CD4-positive, alpha-beta T cell treated with Interleukin-15 for 1 hour (primary cell): Measurements from ENCODE around the gene C8B.

ENCODE experiments used
- DNase-seq: peaks from one replicate; pipeline ENCODE4 v3.0.0-alpha.2; 2020

Gene C8B

DNA sequence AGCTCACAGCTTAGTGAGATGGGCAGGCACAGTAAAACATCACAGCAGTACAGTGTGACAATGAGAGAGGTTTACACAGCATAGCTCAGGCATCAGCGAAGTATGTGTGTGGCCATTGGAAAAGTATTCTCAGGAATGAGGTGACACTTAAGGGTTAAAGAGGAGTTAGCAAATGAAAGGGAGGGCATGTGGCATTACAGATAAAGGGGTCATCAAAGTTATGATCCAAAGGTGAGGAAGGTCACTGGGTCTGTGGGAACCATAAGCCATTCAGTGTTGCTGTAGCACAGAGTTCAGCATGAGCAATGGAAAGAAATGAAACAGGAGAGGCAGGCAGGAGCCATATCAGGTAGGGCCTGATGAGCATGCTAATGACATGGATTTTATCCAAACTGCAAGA, 4.5 kb upstream of the C8B start:
- DNase-seq: no peak

DNA sequence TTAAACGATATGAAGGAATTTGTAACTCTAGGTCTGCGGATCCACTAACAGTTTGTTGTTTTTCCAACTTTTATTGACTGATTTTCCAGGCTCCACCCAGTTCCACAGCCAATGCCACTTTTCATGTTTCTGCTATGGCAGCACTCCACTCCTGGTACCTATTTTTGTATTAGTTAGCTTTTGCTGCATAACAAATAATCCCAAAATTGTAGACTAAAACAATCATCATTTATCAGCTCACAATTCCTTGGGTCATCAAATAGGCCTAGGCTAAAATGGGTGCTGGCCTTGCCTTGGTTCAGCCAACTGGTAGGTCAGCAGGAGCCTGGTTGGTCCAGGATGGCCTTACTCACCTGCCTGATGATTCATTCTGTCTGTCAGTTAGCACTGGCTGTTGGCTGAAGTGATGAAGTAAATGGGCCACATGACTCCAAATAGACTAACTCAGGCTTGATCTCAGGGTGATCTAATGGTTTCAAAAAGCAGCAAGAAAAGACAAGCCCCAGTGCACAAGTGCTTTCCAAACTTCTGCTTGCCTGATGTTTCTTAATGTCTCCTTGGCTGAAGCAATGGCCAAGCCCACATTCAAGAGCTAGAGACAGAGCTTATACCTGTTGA, 3.2 kb upstream of the C8B start:
- no peak for DNase-seq

DNA sequence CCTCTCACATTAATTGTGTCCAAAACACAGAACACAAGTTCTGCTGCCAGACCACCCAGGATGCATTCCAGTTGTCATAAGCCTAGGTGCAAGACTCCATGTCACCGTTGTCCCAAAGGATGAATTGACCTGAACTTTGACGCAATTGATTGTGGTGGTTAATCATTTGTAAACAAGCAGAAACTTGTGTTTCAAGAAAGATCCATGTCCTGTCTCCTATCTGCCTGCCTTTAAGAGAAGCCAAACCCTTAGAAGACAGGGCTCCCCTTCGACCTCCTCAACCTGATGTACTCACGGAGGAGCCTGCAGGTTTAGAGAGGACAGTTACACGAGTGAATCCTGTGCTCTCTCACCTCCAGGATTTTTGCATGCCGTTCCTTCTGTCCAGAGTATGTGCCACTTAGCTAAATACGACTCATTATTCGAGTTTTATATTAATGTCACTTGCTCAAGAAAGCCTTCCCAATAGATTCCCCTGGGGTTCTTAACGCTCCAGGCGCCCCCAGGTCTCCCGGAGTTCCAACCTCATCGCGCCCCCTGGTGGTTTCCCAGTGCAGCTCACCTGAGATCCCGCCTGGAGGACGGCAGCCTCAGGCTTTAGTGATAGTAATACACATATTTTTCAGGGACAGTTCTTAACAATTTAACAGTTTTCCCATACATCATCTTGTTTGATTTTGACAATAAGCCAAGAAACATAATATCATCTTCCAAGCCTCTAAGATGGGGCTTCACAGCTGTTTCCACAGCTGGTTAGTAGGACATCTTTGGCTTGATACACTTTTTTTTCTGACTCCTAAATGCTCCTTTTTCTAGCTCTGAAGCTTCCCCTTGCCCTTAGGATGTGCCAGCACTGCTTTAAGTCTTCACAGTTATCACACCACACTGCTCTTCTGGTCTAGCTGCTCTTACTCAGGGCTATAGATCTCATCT, 2.4 kb upstream of the C8B start:
- DNase-seq: no peak

DNA sequence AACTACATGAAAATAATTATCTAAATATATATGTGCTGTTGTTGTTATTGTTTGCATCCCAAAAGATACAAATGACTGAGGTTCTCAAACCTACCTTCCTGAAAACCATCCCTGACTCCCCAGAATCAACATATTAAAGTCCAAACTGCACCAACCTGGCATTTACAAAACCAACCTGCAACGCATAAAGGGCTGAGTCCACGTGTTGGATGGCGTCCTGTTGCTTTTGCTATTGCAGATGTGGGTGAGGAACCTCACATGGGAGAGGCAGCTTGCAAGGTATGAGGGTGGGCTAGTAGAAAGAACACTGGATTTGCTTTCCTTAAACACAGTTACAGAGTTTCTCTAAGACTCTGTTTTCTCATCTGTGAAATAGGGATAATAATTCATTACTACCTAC, 1.5 kb upstream of the C8B start:
- no peak for DNase-seq

DNA sequence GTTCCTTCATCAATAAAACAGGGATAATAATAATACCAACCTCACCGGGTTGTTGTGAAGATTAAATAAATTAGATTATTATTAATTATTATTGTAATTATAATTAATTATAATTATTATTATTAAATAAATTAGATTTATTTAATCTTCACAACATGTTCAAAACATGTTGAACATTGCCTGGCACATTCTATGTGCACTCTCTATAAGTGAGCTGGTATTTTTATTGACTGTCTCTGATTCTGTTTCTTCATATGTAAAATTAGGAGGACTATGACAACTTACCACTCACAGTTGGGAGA, 834 bp upstream of the C8B start:
- no peak for DNase-seq

DNA sequence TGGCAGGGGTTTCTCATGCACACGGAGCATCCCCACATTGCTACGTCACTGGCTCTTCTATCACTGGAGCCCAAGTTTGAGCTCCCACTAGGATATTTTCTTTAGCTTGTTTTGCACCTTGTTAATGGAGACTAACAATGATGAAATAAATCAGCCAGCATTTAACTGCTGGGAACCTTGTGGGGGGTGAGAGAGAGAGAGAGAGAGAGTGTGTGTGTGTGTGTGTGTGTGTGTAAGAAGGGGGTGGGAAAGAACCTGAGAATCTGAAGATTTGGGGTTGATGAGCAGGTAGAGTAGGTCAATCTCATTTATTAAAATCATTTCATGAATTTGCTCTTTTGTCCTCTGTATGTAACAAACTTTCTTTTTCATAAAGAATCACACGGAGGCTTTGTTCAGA, 624 bp downstream of the C8B start:
- no peak for DNase-seq

DNA sequence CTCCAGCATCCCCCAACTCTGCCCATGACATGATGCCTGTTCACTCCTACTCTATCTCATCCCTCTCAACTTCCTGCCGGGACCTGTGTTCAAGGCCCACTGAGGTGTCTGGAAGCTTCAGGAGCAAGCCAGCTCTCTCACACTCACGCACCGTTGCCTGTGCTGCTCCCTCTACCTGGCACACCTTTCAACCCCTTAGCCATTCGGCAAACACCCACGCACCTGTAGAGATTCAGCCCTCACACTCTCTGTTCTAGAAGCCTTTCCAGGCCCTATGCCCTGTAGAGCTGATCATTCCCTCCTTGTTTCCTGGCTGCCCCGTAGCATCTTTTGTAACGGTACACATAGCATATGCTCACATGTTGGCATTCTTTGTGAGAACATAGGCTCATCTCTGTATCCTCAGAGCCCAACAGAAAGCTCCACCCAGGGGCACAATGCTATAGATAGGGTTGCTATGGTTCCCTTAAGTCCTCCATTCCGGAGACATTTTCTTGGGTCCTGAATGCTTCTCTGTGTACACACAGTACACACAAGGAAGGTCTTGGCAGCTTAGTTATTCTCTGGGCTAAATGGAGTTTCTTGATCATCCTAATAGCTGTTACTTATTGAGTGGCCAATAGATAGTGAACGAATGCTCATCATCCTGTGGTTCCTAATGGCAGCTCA, 1.3 kb downstream of the C8B start:
- no peak for DNase-seq

DNA sequence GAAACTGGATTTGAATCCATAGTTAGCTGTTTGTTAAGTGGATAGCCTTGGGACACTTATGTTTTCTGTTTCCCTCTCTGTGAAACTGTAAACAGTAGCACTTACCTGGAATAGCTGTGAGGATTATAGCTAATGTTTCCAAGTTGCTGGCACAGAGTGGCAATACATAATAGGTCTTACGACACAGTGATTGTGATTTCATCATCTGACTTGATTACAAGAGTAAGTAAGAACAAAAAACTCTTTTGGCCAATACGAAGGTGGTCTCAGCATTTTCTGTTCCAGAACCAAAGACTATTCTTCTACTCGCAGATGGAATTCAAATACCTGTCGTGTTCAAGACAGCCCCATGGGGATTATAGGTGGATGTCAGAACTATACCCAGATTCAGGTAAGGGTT, 2.1 kb downstream of the C8B start:
- DNase-seq: no peak

DNA sequence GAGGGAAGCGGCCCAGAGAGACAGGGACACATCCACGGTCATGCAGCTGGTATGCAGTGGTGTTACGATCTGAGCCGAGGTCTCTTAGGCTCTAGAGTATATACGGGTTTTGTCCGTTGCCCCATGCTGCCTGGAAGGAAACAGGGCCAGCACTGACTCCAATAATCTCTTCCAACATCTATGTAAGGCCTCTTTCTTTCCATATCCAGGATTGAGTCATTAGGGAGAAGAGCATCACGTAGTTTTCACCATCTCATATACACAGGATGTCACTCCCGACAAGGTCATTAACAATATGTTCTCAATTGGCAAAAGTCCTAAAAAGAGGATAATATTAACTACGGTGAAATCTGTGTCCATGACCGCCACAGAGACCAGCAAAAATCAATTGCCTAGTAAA, 4.4 kb downstream of the C8B start:
- no peak for DNase-seq

DNA sequence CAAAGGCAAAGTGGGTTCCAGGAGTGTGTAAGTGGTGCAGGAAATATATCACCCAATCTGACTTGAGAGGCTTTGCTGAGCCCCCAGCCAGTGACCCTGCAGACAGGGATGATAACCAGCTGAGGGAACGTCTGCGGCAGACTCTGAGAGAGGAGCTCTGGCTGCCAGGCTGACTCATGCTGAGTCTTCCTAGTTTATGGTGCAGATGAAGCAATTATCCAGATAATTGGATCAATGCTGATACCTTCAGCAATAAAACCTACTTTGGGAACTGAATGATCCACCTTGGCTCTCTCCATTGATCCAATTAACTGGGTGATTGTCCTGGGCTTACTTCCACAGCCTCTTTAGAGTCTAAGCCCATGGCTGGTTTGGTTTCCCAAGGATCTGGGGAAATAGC, 7.3 kb downstream of the C8B start:
- no peak for DNase-seq

DNA sequence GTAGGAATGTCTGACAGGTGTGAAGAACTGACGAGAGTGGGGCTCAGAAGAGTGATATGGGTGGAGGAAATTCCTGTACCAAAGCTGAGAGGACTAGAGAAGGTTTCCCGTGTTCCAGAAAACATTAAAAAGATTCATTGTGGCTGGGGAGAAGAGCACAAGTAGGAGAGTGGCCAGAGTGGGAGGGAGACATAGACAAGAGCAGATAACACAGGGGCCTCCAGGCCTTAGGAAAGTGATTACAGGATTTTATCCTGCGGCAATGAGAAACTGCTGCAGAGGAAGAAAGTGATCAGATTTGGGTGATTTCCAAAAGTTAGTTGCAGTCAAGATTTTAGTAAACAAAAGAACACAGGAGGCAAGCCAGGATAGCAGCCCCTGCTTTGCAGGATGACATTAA, 7.9 kb downstream of the C8B start:
- no peak for DNase-seq

DNA sequence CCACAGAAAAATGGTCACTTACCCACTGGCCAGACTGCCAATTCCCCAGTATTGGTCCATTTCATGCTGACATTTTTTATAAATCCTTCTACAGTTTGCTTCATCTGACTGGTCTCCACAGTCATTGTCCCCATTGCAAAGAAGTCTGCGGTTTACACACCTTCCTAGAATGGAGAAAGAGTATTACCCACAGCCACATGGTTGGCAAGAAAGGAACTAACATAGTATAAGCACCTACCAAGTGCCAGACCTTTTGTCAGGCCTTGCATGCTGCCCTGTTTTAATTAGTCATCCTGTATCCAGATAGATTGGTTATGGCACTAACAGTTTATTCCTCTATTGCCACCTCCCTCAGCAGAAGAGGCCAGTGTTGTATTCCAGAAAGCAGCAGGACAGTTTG, 11.2 kb downstream of the C8B start:
- DNase-seq: no peak

DNA sequence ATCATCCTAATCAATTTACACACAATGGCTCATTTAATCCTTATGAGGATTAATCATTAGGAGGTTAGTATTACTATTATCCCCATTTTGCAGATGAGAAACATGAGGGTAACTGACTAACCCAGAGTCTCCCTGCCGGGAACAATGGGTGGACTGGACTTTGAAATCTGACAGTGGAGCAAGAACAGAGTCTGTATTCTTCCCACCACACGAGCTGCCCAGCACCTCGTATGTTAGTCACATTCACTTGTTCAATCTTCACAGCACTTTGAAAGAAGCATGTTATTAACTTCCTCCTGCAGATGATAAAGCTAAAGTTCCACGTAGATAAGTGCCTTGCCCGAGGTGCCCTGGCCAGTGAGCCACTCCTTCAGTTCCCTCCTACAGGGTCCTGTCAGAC, 12.4 kb downstream of the C8B start:
- no peak for DNase-seq

DNA sequence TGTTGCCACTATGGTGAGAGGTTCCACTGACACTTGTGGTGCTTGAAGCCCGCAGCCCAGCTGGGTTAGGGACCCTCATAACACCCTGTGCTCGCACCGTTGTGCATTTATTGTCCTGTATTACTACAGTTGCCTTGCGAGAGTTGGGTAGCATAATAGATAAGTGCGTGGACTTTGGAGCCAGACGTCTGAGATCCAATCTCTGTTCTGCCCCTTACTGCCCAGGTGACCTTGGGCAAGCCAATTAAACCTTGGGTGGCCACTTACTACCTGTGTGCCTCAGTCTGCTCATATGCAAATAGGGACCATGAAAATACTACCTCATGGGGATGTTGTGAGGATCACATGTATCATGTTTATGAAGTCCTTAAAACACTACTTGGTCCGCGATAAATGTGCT, 13.3 kb downstream of the C8B start:
- DNase-seq: no peak

DNA sequence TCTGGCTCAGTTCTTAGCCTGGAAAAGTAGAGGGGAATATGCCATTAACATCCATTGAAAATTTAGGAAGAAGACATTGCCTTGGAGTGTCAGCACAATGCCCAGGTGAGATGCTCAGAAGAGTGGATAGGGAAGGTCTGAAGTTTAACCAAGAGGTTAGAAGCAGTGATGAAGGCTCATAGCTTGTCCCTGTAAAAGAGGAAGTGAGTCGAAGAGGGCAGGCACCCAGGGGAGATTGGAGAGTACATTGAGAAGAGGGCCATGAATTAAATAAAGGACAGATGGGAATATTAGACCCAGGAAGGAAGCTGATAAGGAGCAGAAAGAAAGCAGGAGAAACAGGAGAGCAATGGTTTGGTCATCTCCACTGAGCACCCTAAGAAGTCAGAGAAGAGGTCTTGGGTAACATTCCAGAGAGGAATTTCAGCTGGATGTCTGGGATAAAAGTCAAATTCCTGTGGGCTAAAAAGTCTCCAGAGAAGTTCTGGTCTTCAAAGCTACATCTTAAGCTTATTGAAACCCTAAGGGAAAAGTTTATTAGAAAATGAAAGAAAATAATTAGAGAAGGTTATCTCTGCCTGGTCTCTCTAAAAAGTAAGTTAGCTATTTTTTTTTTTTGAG, 17.3 kb downstream of the C8B start:
- DNase-seq: no peak

DNA sequence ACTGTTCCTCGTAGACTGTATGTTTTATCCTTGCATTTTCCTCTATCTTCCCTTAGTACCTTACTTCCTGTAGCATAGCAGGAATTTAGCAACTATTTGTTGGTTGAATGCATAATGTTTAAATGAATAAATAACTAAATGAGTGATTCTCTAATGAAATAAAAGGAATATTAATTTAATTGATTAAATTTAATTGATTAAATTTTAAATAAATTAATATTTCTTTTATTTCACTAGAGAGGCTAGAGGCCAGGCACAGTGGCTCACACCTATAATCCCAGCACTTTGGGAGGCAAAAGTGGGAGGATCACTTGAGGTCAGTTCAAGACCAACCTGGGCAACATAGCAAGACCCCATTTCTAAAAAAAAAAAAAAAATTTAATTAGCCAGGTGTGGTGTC, 25.8 kb downstream of the C8B start:
- no peak for DNase-seq

DNA sequence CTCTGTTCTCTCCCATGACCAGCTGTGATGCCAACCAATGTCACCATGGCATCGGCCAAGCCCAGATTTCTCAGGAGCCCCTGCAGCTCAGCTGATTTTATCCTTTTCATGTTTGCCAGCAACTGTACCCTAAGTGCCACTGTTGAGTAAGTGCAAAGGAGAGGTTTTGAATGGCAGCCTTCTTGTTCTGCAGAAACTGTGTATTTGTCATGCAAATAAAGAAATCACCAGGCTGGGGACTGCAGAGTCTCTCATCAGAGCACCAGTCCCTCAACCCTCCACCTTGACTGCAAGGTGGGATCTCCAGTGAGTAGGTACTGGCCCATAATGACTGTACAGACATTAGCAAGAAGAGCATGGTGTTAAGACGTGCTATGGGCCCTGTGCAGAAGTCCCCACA, 26.6 kb downstream of the C8B start:
- DNase-seq: no peak

DNA sequence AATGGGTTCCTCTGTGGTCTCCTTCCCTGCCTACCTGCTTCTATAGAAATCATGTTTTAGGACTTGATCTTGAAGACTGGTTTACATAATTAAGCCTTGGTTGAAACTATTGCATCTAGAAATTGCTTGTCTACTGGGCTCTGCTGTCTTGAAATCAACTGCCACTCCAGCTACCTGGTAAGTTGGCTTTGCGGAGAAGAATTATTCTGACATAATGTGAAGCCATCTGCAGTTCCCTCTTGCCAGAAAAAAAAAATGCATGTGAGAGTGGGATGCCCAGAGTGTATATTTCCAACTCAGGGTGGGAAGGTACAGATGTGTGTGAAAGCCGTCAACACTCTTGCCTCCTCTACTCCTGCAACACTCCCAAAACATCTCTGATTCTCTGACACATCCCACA, 27.2 kb downstream of the C8B start:
- no peak for DNase-seq

DNA sequence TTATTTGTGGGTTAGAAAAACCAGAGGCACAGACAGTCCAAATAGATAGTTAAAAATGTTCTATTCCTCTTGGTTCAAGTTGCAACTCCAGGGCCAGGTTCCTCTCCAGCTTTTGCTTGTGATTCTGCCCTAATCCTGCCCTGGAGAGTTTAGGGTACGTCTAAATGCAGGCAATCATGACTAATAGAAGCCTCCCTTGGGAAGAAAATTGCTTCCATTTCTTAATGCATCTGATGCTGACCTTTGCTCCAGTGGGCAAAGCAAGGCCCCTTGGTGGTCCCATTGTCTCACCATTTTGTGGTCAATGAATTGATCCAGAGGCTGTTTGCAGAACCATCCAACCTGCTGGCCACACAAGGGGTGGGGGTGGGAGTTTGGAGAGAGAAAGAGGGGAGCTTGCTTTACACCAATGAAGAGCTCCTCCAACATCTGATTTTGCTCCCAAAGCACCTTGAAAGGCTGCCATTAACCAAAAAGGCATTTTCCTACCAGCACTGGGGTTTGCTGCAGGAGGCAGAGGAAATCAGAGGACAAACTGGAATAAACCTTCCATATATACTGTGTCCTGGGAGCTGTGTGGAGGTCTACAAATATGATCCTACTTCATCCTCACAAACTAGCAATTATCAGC, 31.3 kb downstream of the C8B start:
- DNase-seq: no peak

DNA sequence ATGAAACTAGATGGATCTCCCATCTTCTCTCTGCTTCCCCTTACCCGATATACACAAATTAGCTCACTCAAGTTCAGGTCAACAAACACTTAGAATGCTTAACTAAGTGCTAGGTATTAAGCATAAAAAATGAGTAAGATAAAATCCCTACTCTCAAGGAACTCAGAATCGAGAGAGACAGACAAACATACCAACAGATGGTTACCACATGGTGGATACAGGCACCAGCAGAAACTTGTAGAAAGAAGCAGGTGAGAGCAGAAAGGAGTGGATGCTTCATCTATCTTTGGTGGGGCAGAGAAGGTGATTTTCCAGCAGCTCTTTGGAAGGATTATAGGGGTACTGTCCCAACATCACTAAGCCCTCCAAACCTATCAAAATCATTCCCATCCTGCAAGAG, 32.2 kb downstream of the C8B start:
- DNase-seq: no peak

DNA sequence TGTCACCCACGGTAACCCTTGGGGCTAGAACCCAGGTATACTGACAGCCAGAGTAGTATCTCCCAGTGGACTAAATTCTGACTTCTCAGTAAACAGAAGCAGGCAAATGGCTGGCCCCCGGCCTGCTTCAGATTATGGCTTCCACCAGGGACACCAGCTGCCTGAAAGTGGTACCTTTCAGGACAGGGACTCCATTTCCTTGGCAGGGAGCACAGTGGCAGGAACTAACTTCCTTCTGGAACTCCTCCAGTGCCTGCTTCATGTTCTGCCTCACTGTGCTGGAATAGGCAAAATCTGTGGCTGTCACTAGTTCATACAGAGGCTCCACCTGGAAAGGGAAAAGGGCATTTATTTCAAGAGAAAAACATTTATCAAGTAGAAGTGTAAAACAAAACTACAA, 32.7 kb downstream of the C8B start:
- no peak for DNase-seq

DNA sequence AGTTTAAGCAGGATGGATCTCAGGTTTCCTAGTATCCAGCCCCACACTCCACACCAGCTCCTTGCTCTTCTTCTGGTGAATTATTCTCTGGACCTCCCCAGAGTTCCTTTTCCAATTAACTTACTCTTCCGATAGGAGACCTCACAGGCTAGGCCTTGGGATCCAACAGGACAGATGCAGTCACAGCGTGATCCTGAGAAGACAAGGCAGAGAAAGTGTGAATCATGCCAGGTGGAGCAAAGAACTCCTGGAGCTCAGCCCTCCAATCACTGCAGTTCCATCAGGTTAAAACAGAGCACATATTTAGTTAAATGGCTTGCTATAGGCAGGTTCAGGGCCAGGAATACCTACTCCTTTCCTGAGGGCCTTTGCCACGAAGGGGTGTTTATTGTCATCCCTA, 34.1 kb downstream of the C8B start:
- DNase-seq: no peak

DNA sequence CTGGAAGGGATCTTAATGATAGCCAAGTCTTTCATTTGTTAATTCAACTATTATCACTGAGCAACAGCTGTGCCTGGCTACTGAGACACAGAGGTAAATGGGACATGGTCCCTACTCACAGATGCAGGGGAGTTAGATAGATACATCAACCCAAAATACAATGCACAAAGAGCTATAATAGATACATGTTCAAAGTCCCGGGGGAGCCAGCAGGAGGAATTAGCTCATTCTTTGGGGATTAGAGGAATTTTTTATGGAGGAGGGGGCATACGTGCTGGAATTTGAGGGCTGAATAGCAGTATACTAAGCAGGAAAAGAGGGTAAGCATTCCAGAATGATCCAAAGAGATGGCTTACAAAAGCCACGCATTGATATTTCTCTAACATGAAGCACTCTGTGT, 34.6 kb downstream of the C8B start:
- DNase-seq: no peak

DNA sequence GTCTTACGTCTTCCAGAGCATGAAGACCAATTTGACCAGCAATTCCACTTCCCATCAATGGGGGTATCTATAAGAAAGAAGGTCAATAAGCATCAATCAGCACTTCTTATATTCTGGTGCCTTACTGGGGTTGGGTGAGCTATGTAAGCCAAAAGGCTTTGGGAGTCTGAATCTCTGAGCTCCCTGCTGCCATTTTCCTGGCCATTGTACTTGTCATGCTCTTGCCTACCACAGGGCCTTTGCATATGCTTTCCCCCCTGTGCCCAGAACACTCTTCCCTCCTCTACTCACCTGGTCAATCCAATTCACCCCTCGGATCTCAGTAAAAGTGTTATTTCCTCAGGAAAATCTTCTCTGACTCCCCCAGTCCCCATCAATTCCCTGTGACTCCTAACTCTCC, 36.3 kb downstream of the C8B start:
- no peak for DNase-seq
